Spleen (tissue), 11 donors: ENCODE measurements around the gene TMEM63C. TPM values are rescaled to one million over a fixed set of nuclear protein-coding genes. Genes with fewer than 3 reads are reported as not detected.

Experiments used
- DNase-seq: peaks from one replicate; pipeline ENCODE4 v3.0.0-alpha.2; 2020
- H3K27ac ChIP-seq, 8 donors: fragments of 200-600 bp; sonication (generic) in 7 of 8; 1 replicate in 4 of 8; 2 replicates in 4 of 8; pipeline versions ENCODE4 v1.5.0 to v1.8.0; 2016 to 2021; ENCODE audit warnings: inconsistent platforms in 4 of 8, mild to moderate bottlenecking in 4 of 8, moderate library complexity in 1 of 8
- H3K27me3 ChIP-seq, 7 donors: fragments of 200-600 bp; sonication (generic) in 6 of 7; replicated peaks in 1 of 7; 1 replicate in 4 of 7; 2 replicates in 3 of 7; pipeline versions ENCODE4 v1.5.0 to v1.8.0; 2016 to 2021; ENCODE audit warnings: inconsistent platforms in 3 of 7, mild to moderate bottlenecking in 1 of 7
- H3K36me3 ChIP-seq, 6 donors: fragments of 200-600 bp; sonication (generic) in 5 of 6; 1 replicate in 4 of 6; 2 replicates in 2 of 6; pipeline versions ENCODE4 v1.5.0 to v1.8.0; 2016 to 2021; ENCODE audit warnings: inconsistent platforms in 2 of 6
- H3K4me1 ChIP-seq, 6 donors: fragments of 200-600 bp; sonication (generic) in 5 of 6; 1 replicate in 3 of 6; 2 replicates in 3 of 6; pipeline versions ENCODE4 v1.5.0 to v1.8.0; 2016 to 2021; ENCODE audit warnings: inconsistent platforms in 3 of 6
- H3K4me3 ChIP-seq, 8 donors: fragments of 200-600 bp; sonication (generic) in 7 of 8; 1 replicate in 4 of 8; 2 replicates in 4 of 8; pipeline versions ENCODE4 v1.5.0 to v1.8.0; 2016 to 2021; ENCODE audit warnings: inconsistent platforms in 4 of 8, mild to moderate bottlenecking in 4 of 8, moderate library complexity in 2 of 8
- H3K9me3 ChIP-seq, 8 donors: fragments of 200-600 bp; sonication (generic) in 7 of 8; 1 replicate in 4 of 8; 2 replicates in 4 of 8; pipeline versions ENCODE4 v1.5.0 to v1.8.0; 2016 to 2021; ENCODE audit warnings: inconsistent platforms in 4 of 8
- POLR2A ChIP-seq, 3 donors: fragments of 450-650 bp; IDR thresholded peaks; one replicate each; pipeline ENCODE4 v1.5.1; 2017; ENCODE audit warnings: antibody characterized with exemption in 3 of 3, mild to moderate bottlenecking in 1 of 3
- POLR2AphosphoS5 ChIP-seq, 3 donors: sonication (generic); formaldehyde crosslinking; IDR thresholded peaks; one replicate each; pipeline ENCODE4 v1.5.1; 2017; ENCODE audit warnings: antibody characterized with exemption in 3 of 3
- WGBS, 5 donors: extraction: QIAGEN DNeasy Blood & Tissue Kit in 3 of 5; methylation state at CpG; one replicate each; pipeline versions ENCODE4 v1.1.5 to v1.1.7; 2013 to 2018; 5-methylcytosine and 5-hydroxymethylcytosine counted together
- intact Hi-C: fragments of 100-400 bp; cut with DNase I; formaldehyde crosslinking; loops from one replicate; pipeline ENCODE4 v1.15.0; 2023; ENCODE audit warnings: low total_unique reads
- polyA plus RNA-seq, 3 donors: library from polyadenylated mRNA; stranded (reverse); fragments of 200-250 nt; gene quantifications; one replicate each; pipeline ENCODE4 v1.2.1, GENCODE V29; 2013
- total RNA-seq, 7 donors: library from RNA; depleted of rRNA in 3 of 7; stranded (reverse); fragments of >200 nt in 3 of 7; fragmentation: NEBNext Ultra II Directional in 4 of 7; extraction: Animal tissue kit (Norgen Biotek cat#: 25700) in 4 of 7; gene quantifications; one replicate each; pipeline versions ENCODE4 v1.1.0 to v1.2.1, GENCODE V29; 2016 to 2021
- TF ChIP-seq, protein P1 (sequence below), 11 experiments: fragments of 200-600 bp in 7 of 11; fragments of 450-650 bp in 4 of 11; sonication (generic) in 4 of 11; IDR thresholded peaks in 8 of 11; conservative IDR thresholded peaks in 3 of 11; 1 replicate in 7 of 11; 2 replicates in 4 of 11; pipeline versions ENCODE4 v1.4.0 to v1.8.0; 2016 to 2021; ENCODE audit warnings: antibody characterized with exemption in 11 of 11, inconsistent platforms in 4 of 11, mild to moderate bottlenecking in 1 of 11
- donor health status: healthy with polysubstance abuse.
- donor health status: DM: no; HTN: no; CAD: no; lungs with moderate emphysema.
- donor health status: DM: no; HTN: no; CAD: no.
- donor health status: Bipolar disorder and iron deficiency.
- donor health status: healthy.
- donor health status: DM: no; HTN: no; CAD: no.
- donor health status: DM: yes; HTN: yes; CAD: no.

The TMEM63C gene
- total and polyA plus RNA-seq, 10 donors = 0.20 to 13.4 (median 7.1) TPM

DNA sequence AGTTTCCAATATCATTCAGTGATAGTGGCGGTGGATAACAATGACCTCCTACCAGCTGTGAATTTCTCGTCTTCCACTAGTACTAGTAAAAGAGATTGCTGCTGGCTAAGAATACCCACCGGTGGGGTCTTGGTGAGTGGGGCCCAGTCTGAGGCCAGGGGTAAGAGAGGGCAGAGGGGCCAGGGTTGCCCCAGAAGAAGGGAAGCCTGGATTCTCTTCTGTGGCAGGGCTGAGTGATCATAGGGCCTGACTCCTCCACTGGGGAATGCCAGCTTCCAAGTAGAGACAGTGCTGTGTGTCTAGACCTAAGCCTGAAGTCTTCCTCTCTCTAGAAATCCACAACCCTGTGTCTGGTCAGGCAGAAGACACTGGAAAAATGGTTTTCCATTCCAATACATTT, 5.8 kb upstream of the TMEM63C start:
- Histone ChIP-seq H3K27me3 (peaks cover 0 to 20% (median 0%) of the 10 kb centered on the region in 7 donors), H3K4me3 (no peak overlapping the region), H3K36me3 (no peaks in the 10 kb centered on the region), H3K27ac (no peak overlapping the region), H3K9me3 (peaks cover 0 to 9% (median 5%) of the 10 kb centered on the region in 8 donors), H3K4me1 (no peaks in the 10 kb centered on the region)
- intact Hi-C loops = no loop called here
- no peak for DNase-seq
- TF ChIP-seq POLR2AphosphoS5 (IDR thresholded peaks at IDR 0.05) = no peak
- TF ChIP-seq, protein P1, sequence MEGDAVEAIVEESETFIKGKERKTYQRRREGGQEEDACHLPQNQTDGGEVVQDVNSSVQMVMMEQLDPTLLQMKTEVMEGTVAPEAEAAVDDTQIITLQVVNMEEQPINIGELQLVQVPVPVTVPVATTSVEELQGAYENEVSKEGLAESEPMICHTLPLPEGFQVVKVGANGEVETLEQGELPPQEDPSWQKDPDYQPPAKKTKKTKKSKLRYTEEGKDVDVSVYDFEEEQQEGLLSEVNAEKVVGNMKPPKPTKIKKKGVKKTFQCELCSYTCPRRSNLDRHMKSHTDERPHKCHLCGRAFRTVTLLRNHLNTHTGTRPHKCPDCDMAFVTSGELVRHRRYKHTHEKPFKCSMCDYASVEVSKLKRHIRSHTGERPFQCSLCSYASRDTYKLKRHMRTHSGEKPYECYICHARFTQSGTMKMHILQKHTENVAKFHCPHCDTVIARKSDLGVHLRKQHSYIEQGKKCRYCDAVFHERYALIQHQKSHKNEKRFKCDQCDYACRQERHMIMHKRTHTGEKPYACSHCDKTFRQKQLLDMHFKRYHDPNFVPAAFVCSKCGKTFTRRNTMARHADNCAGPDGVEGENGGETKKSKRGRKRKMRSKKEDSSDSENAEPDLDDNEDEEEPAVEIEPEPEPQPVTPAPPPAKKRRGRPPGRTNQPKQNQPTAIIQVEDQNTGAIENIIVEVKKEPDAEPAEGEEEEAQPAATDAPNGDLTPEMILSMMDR (IDR thresholded peaks at IDR 0.05 in 8 of 11, conservative IDR thresholded peaks at IDR 0.05 in 3 of 11) = no peak
- TF ChIP-seq POLR2A (IDR thresholded peaks at IDR 0.05) = no peak
- 78 to 91% (median 86%) methylated on average over 3 of the region's 3 CpGs for WGBS, 5 donors

DNA sequence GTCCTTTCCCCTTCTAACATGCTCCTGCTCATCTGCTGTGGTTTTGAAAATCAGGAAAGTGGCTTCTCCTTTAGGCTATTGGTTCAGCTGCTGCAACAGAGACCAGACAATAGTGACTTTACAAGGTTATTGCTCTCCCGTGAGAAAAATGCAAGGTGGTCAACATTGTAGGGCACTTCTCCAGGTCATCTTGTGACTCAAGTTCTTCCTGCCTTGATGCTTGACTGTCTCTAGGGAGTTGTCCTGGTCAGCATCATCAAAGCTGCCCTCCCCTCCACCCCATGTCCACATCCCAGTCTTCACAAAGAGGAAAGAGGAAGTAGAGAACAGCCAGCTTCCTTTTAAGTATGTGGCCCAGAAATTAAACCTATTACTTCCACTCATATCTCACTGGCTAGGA, 3.9 kb upstream of the TMEM63C start:
- H3K27ac ChIP-seq = no peak overlapping the region
- TF ChIP-seq, protein P1 (IDR thresholded peaks at IDR 0.05 in 8 of 11, conservative IDR thresholded peaks at IDR 0.05 in 3 of 11) = no peak
- no peak for TF ChIP-seq POLR2AphosphoS5 (IDR thresholded peaks at IDR 0.05)
- no peak for TF ChIP-seq POLR2A (IDR thresholded peaks at IDR 0.05)
- no peak overlapping the region for H3K4me3 ChIP-seq
- no peak for DNase-seq
- intact Hi-C loops = no loop called here
- H3K36me3 ChIP-seq = no peaks in the 10 kb centered on the region
- 20 to 44% (median 35%) methylated on average over 1 of the region's 1 CpG for WGBS, 5 donors
- H3K9me3 ChIP-seq = no peaks in the 10 kb centered on the region
- peaks cover 0 to 35% (median 15%) of the 10 kb centered on the region in 7 donors for H3K27me3 ChIP-seq
- peaks cover 7 to 18% (median 15%) of the 10 kb centered on the region in 6 donors for H3K4me1 ChIP-seq

DNA sequence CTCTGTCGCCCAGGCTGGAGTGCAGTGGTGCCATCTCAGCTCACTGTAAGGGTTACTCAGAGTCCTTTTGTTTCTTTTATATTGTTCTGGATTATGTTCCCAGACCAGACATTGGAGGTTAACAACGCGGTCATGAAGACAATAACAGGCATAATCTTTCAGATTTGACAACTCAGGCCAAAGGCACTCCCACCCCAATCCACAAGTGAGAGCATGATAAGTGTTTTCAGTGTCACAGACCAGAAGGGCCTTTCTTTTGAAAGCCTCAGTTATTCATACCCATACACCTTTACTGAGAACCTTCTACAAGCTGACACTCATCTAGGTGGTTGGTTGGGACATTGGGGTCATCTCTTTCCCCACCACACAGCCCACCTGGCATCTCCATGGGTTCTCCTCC, 2.9 kb upstream of the TMEM63C start:
- peaks cover 0 to 44% (median 19%) of the 10 kb centered on the region in 7 donors for H3K27me3 ChIP-seq
- no peaks in the 10 kb centered on the region for H3K36me3 ChIP-seq
- H3K9me3 ChIP-seq = no peaks in the 10 kb centered on the region
- no peak overlapping the region for H3K27ac ChIP-seq
- 56 to 61% (median 58%) methylated on average over 3 of the region's 3 CpGs for WGBS, 5 donors
- intact Hi-C loops = no loop called here
- no peak for DNase-seq
- TF ChIP-seq POLR2AphosphoS5 (IDR thresholded peaks at IDR 0.05) (no peak), POLR2A (IDR thresholded peaks at IDR 0.05) (no peak)
- TF ChIP-seq, protein P1 (IDR thresholded peaks at IDR 0.05 in 8 of 11, conservative IDR thresholded peaks at IDR 0.05 in 3 of 11) = no peak
- H3K4me3 ChIP-seq = no peak overlapping the region
- peaks cover 7 to 24% (median 15%) of the 10 kb centered on the region in 6 donors for H3K4me1 ChIP-seq

DNA sequence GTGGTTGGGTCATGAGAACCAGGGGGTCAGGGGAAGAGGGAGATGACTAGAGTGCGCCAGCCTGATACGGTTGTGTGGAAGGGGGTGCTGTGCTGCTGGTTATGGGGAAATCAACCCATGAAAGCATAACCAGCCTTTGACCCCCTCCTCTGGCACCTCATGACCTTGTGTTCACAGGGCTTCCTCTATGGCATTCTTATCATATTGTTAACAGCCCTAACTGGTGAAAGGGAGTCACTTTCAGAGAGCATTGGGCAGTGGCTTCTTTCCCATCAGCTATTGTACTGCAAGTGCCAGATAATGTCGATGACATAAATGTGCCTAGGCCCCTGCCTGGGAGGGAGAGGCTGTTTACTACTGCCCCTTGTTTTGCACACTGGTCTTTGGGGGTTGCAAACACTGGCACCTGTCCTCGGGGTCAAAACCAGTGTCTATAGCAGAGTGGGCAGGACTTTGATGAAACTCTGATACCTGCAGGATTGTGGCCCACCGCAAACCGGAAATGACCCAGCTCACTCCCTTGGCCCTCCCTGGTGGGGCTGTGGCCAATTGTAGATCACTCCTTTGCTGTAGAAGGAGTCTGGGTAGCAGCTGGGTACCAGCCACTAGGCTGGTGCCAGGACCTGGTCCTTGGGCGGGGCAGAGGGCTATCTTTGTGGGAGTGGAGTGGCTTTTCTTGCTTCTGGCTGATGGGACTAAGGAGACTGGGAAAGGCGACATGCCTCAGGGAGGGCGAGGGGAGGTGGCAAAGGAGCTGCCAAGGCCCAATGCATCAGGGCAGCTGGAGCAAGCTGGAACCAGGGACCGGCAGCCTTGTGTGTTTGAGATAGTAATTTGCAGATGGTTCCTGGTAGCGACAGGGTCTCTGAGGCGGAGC, 634 bp upstream of the TMEM63C start:
- H3K27me3 ChIP-seq = peaks cover 0 to 64% (median 24%) of the 10 kb centered on the region in 7 donors
- no peak overlapping the region for H3K27ac ChIP-seq
- no peaks in the 10 kb centered on the region for H3K36me3 ChIP-seq
- DNase-seq = no peak
- H3K9me3 ChIP-seq = no peaks in the 10 kb centered on the region
- H3K4me1 ChIP-seq = peaks cover 7 to 24% (median 15%) of the 10 kb centered on the region in 6 donors
- peak overlapping the region in 6 of 8 donors; percentile 37 to 79 (median 42) for H3K4me3 ChIP-seq
- 40 to 53% (median 45%) methylated on average over 10 to 12 of the region's 12 CpGs for WGBS, 5 donors
- TF ChIP-seq POLR2A (IDR thresholded peaks at IDR 0.05) (no peak), POLR2AphosphoS5 (IDR thresholded peaks at IDR 0.05) (no peak)
- TF ChIP-seq, protein P1 (IDR thresholded peaks at IDR 0.05 in 8 of 11, conservative IDR thresholded peaks at IDR 0.05 in 3 of 11) = no peak
- intact Hi-C loops = no loop called here
